DMS153 treated with DMSO at 0.1 percent for 48 hours (cell line): Measurements from ENCODE around the gene PSMB7.

ENCODE experiments used
- DNase-seq: peaks from one replicate; lab custom pipeline; 2025; ENCODE audit not compliant: unreplicated experiment; lab: John Stamatoyannopoulos, UW

Gene PSMB7

GRCh38 chr9:124358631-124359030 is 56.6 kb downstream of the PSMB7 start:
- no peak for DNase-seq

- DNase-seq, result no peak
Measured at GRCh38 chr9:124357721-124358361, 57.4 kb downstream of the PSMB7 start.

DNA sequence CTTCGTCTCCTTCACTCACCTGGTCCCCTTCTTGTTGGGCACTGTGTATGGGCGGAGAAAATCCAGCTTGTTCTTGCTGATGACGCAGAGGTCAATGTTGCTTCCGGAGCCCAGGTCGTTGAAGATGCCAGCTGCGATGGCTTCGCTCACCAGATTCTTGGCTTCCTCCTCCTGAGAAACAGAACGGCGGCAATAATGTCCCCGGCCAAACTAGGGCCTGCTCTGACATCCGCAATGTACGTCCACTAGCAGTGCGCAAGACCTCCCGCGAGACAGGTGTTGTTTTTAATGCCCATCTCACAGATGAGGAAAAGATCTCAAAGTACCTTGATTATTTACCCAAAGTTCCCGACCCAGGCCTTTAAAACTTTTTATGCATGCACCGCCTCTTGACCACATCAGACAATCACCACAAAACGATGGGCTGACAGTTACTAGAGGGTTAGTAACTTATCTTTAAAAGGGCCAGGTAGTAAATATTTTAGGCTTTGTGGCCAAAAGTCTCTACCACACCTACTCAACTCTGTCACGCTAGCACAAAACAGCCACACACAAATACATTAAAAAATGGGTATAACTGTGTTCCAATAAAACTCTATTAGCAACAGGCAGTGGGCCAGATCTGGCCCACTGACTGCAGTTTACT is 58.4 kb downstream of the PSMB7 start:
- DNase-seq, result no peak

GRCh38 chr9:124355941-124356744 is 59.1 kb downstream of the PSMB7 start:
- no peak for DNase-seq

- DNase-seq, result no peak
Measured at GRCh38 chr9:124355039-124355940, 60.0 kb downstream of the PSMB7 start.

DNA sequence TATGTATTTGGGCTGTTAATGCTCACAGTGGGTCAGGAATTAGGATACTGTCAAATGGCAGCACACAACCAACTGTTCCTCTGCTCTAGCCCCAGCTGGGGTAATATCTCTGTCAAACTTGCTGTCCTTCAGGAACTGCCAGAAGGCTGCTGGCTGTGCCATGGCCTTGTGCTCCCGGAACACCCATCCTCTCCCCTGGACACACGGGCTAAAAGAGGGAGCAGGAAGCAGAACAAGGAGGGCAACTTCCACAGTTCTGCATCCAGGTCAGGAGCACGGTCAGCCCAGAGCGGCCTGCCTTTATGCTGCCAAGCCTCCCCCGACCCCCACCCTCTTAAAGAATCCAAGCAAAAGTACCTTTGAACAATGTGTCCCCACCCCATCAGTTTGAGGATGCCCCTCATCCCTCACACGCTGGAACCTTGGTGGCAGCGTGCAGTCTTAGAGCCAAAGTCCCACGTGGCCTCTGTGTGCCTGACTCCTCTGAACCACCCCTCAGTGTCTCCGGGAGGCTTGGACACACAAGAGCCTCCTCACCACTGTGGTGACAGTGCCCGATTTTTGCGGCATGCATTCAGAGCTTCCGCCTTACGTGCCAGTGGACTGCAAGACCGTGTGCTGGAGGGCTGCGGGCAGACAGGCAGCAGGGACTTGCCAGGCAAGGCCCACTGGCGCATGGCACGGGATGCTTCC is 60.8 kb downstream of the PSMB7 start:
- no peak for DNase-seq

DNA sequence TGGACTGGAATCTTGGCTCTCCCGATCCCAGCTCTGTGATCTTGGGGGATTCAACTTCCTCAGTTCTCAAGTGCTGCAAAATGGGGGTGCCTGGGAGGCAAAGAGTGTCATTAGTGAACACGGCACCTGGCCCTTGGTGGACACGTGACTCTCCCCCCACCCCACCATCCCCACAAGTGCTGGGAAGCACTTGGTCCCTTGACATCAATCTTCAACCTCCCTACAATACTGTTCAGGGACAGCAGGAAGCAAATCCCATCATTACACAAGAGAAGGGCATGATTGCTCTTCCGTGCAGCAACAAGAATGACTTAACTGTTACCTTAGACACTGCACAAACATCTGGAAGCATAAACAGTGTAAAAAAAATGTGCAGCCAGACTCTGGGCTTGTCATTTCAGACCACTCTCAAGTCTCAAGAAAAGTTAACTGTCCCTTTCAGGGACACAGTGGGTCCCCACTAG is 61.4 kb downstream of the PSMB7 start:
- no peak for DNase-seq

DNA sequence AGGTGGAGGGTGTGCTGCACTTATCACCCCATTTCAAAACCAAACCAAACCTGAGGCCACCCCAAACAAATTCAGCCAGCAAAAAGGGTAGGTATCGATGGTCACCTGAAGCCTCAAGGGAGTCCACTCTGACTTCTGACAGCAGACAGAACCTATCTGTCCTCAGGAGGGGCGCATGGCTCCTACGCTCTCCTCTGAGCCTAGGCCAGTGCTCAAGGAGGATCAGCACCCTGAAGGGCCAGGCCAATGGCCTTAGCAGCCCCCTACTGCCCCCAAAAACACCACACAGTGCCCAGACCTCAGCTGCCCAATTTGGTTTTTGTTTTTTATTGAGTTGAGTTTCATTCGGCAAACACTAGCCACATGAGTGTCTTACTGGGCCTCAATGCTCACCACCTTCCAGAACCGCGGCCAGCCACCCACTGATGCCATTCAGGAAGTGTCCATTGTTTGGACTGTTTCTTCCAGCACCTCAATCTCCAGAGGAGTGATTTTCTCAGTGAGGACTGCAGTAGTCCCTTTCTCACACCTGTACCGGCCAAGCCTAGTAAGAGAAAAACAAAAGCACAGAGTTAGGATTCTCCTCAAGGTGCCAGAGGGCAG is 62.0 kb downstream of the PSMB7 start:
- DNase-seq, result no peak

GRCh38 chr9:124352616-124353015 is 62.6 kb downstream of the PSMB7 start:
- DNase-seq, result no peak

DNA sequence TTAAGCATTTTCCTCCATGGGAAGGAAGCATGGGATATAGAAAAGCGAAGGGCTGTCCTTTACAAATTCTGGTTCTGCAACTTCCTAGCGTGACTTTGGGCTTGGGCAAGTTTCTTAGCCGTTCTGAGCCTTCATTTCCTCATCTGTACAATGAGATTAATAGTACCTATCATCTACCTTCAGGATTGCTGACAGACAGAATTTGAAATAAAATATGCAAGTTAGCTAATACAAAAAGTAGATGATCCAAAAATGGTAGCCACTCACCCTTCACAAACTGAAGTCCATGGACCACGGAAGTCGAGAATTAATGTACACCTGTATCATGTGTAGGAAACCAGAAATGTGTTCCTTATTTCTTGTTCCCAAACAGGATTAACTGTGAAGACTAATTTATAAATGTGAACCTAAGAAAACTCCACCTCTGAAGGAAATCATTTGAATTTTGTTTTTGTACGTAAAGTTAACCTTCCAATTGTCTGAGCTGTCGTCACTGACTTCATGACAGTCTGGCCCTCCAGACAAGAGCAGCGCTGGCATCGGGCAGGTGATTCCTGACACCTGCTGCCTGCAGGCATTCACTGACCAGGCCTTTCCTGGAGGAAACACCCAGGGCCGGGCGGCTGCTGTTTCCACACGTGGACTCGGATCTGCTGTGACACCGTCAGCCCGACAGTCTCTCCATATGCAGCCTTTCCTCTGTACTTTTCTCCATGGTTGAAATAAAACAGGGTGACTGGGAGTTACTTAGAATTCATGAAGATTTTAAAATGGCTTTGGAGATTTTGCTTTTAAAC is 63.4 kb downstream of the PSMB7 start:
- DNase-seq, result no peak

DNA sequence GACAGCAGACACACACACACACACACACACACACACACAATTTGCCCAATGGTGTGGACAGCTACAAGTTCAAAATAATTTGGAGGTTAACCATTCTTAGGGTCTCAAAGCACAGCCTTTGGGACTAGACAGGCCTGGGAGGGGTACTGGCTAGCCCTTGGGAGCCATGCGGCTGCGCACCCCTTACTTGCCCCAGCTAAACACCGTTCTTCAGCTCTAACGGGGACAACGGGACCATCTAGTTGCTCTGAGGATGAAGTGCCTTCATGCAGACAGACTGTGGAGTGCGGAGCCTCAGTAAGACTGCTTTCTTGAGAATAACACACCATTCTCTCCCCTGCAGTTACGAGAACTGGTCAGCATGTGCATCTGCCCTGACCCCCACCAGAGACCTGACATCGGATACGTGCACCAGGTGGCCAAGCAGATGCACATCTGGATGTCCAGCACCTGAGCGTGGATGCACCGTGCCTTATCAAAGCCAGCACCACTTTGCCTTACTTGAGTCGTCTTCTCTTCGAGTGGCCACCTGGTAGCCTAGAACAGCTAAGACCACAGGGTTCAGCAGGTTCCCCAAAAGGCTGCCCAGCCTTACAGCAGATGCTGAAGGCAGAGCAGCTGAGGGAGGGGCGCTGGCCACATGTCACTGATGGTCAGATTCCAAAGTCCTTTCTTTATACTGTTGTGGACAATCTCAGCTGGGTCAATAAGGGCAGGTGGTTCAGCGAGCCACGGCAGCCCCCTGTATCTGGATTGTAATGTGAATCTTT is 64.6 kb downstream of the PSMB7 start:
- no peak for DNase-seq

DNA sequence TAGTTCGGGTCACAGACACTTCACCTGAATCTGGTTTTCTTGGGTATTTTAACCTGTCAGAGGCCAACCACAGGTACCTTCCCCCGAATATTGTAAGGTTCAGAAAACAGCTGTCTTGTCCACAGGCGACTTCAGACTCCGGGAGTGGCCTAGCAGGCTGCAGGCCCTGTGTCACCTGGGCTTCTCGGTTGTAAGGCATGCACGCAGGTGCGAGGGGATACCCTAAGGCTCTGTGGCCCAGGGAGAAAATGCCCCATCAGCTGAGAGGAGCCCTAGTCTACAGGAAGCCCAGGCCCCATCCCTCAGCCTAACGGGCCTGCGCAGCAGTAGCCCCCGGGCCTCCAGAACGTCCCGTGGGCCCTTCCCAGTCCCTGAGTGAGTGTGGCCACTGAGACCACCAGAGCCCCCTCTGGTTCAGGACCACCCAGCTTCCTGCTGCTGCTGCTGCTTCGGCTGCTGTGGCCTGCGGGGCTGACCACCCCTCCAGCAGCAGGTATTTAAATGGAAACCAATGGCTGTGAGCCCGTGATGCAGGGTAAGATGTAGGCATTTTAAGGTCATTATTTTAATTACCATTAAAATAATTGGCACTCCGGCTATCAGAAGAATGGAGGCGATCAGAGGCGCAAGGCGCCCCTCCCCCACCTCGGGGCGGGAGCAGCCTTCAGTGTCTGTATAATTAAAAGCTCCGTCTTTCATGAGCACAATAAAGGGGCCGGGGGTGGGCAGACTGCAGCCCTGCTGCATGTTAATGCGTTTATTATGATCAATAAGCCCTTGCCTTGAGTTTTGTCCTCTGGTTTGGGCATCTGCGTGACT is 65.4 kb downstream of the PSMB7 start:
- DNase-seq, result no peak

DNA sequence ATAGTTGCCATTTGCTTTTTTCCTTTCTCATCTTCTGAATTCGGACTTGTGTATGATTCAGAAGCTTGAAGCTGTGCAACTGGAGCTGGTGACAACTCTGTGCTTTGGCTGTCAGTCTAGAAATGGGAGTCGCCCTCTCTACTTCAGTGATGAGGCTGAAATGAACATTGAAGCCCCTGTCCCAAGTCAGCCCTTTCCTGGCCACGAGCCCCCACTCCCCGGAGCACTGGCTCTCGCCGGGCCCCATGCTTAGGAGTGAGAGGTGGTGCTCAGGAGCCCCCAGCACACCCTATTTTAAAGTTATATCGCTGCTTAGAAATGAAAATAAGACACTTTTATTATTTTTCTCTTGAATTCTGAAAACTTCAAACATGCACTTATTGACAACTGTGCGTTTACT is 66.0 kb downstream of the PSMB7 start:
- DNase-seq, result no peak

DNA sequence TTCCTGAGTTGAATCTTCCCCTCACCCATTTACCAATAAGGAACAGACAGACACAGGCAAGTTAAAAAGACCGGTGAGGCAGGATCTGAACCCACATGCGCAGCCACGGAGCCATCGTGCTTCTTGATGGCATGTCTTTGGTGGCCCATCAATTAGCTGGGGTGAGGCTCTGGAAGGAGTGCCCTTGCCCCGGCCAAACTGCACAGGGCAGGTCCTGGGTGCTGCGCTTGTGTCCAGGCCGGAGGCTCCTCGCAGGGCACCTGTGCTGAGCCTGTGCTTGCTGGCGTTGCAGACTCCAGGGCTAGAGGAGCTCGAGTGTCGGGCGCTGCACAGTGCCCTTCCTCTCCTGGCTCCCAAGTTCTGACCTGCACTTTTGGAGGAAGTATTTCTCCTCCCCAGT is 66.4 kb downstream of the PSMB7 start:
- DNase-seq, result no peak

DNA sequence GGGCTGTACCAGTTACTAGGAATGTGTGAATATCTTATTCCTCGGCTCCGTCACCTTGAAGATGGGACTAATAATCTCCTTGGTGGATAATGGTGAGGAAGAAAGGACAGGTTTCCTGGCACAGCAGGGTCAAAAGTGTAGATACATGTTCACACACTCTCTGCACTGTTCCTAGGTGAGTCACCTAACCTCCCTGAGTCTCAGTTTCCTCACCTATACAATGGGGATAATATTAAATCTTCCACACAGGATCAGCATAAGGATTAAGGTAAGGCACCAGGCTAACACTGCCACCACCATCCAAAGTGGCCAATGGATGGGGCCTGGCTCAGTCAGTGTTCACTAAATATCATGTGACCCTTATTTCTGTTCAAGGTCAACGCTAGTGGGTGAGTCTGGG is 66.9 kb downstream of the PSMB7 start:
- no peak for DNase-seq

DNA sequence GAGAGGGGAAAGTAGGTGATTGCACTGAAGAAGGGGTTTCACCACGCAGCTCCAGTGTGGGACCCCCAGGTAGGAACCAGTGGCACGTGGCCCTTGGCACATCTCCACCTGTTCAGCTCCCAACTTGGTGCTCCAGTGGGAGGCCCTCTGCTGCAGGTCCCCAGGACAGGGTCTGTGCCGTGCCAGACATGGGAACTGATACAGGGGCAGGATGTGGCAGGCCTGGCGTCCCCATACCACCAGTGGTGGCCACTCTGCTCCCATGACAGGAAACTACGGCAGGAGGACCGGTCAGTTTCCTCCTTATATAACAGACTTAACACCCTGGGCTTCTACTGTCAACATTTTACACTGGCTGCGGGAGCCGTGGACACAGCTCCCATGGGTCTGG is 67.3 kb downstream of the PSMB7 start:
- DNase-seq, result no peak

DNA sequence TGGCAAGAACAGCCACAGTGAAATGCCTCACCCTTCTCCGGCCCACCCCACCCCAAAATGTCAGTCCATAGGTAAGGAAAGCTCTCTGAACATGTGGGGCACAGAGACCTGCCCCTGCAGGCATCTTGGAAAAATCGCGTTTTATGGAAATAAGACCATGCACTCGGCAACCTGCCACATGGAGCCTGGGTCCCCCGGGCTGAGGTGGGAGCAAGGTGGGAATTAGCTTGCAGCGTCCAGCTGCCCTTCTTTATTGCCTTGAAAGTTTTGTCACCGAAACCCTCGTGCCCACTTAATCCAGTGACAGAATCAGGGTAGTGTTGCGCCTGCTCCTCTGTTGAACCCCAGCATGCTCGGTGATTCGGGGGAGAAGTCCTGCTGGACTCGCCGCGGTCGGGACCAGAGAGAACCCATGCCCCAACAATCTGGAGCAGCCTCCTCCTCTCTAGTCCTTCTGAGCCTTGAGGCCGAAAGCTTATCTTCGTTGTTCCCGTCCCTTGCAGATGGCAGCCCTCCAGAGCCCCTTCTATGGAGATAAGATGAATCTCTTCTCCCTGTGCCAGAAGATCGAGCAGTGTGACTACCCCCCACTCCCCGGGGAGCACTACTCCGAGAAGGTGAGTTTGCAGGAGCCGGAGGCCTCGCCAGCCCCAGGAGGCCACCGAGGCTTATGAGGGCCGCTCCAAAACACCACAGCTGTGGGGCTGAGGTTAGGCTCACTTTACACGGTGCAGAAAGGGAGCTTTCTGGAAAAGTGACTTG is 67.9 kb downstream of the PSMB7 start:
- no peak for DNase-seq
